Measurements from ENCODE around the gene PI4KA.

PI4KA gene

DNA sequence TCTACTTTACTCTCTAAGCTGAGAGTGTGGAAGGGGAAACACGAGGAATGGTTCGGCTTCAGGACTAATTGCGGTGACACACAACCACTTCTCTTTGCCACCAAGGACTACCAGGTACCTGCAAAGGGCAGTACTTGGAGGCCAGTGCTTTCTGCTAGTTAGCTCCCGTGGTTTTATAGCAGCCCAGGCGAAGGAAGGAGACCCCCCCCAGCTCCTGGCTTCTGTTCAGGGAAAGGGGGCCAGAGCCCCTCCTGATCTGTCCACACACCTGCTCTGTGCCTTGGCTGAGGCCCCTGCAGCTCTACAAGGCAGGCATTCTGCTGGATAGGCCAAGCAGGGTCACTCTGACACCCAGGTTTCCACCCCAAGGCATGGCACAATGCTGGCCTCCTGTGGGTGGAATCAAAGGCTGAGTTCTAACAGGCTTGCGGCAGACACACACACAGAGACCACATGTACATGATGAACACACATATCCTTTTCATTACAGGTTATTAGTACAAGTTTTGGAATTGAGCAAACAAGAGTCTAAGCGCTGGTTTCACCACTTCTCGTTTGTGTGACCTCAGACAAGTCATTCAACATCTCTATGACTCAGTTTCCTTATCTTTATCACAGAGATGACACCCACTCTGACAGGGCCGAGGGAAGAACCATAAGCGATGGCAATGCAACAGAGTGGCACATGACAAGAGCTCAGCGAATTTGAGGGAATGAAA, 77.2 kb downstream of the PI4KA start:
- Mint-ChIP-seq H3K4me3 (no peak overlapping the region), H3K36me3 (ENCODE audit: low read depth) (peaks cover 26% of the 10 kb centered on the region), H3K27ac (no peak overlapping the region), H3K27me3 (ENCODE audit: low read depth) (no peaks in the 10 kb centered on the region), H3K9me3 (no peaks in the 10 kb centered on the region), H3K4me1 (peaks cover 4% of the 10 kb centered on the region)
- TF ChIP-seq, protein P1, sequence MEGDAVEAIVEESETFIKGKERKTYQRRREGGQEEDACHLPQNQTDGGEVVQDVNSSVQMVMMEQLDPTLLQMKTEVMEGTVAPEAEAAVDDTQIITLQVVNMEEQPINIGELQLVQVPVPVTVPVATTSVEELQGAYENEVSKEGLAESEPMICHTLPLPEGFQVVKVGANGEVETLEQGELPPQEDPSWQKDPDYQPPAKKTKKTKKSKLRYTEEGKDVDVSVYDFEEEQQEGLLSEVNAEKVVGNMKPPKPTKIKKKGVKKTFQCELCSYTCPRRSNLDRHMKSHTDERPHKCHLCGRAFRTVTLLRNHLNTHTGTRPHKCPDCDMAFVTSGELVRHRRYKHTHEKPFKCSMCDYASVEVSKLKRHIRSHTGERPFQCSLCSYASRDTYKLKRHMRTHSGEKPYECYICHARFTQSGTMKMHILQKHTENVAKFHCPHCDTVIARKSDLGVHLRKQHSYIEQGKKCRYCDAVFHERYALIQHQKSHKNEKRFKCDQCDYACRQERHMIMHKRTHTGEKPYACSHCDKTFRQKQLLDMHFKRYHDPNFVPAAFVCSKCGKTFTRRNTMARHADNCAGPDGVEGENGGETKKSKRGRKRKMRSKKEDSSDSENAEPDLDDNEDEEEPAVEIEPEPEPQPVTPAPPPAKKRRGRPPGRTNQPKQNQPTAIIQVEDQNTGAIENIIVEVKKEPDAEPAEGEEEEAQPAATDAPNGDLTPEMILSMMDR (IDR thresholded peaks at IDR 0.05; ENCODE audit: unreplicated experiment in 3 of 3), result no peak

DNA sequence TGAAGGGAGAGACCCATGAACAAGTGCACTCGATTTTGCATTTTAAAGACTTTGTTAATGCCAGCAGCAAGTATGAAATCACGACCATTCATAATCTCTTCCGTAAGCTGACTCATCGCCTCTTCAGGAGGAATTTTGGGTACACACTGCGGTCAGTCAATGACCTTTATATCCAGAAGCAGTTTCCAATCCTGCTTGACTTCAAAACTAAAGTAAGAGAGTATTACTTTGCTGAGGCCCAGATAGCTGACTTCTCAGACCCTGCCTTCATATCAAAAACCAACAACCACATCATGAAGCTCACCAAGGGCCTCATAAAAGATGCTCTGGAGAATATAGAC, 78.8 kb downstream of the PI4KA start:
- Mint-ChIP-seq H3K9me3 (no peaks in the 10 kb centered on the region), H3K27ac (peak overlapping the region in 2 of 3 experiments; percentile 67 to 96), H3K4me1 (no peaks in the 10 kb centered on the region), H3K27me3 (ENCODE audit: low read depth) (no peaks in the 10 kb centered on the region), H3K36me3 (ENCODE audit: low read depth) (peaks cover 25% of the 10 kb centered on the region), H3K4me3 (no peak overlapping the region)
- TF ChIP-seq, protein P1 (IDR thresholded peaks at IDR 0.05; ENCODE audit: unreplicated experiment in 3 of 3), result no peak

DNA sequence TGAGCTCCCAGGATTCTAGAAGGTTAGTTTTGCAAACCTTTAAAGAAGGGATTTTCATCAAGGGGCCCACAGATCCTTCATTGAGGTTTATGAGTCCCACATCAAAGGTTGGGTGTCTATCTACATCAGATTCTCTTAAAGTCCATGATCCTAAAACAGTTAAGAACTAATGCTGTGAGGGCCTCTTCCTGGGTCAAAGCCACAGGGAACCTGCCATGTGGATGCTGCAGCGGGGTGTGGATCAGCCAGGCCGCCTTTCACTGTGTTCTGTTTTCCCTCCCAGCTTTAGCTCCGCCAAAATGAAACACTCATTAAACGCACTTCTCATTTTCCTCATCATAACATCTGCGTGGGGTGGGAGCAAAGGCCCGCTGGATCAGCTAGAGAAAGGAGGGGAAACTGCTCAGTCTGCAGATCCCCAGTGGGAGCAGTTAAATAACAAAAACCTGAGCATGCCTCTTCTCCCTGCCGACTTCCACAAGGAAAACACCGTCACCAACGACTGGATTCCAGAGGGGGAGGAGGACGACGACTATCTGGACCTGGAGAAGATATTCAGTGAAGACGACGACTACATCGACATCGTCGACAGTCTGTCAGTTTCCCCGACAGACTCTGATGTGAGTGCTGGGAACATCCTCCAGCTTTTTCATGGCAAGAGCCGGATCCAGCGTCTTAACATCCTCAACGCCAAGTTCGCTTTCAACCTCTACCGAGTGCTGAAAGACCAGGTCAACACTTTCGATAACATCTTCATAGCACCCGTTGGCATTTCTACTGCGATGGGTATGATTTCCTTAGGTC, 79.4 kb downstream of the PI4KA start:
- no peaks in the 10 kb centered on the region for H3K9me3 Mint-ChIP-seq
- TF ChIP-seq, protein P1 (IDR thresholded peaks at IDR 0.05; ENCODE audit: unreplicated experiment in 3 of 3), result no peak
- no peaks in the 10 kb centered on the region for H3K4me1 Mint-ChIP-seq
- H3K36me3 Mint-ChIP-seq (ENCODE audit: low read depth), result peaks cover 22% of the 10 kb centered on the region
- H3K4me3 Mint-ChIP-seq, result peak overlapping the region in 2 of 3 experiments; percentile 17 to 32
- no peaks in the 10 kb centered on the region for H3K27me3 Mint-ChIP-seq (ENCODE audit: low read depth)
- peak overlapping the region; percentile 50 to 96 (median 67) for H3K27ac Mint-ChIP-seq

DNA sequence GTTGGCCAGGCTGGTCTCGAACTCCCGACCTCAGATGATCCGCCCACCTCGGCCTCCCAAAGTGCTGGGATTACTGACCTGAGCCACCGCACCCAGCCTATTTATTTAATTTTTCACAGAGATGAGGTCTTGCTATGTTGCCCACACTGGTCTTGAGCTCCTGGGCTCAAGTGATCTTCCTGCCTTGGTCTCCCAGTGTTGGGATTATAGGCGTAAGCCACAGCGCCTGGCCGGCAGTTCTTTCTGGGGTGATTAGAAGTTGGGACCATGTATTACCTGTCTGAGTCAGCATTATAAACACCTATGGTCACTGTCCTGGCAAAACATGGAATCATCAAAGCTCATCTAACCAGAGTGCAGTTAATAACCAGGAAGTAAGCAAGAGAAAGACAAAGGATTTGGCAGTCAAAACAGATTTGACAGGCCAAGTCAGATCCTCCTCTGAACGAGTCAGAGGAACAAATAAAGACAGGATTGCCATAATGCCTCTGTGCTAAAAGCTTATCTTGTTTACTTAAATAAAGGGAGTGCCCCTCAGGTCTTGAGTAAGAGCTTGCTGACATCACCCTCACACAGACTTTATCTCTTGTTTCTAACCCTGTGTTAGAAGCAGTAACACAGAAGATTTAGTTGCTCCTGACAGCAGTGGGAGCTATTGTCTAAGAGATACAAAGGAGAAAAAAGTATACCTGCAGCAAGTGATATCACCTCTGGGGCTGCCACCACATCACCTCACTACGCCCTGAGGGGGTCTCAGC, 81.0 kb downstream of the PI4KA start:
- H3K4me1 Mint-ChIP-seq, result no peaks in the 10 kb centered on the region
- peak overlapping the region in 2 of 3 experiments; percentile 67 to 69 for H3K27ac Mint-ChIP-seq

DNA sequence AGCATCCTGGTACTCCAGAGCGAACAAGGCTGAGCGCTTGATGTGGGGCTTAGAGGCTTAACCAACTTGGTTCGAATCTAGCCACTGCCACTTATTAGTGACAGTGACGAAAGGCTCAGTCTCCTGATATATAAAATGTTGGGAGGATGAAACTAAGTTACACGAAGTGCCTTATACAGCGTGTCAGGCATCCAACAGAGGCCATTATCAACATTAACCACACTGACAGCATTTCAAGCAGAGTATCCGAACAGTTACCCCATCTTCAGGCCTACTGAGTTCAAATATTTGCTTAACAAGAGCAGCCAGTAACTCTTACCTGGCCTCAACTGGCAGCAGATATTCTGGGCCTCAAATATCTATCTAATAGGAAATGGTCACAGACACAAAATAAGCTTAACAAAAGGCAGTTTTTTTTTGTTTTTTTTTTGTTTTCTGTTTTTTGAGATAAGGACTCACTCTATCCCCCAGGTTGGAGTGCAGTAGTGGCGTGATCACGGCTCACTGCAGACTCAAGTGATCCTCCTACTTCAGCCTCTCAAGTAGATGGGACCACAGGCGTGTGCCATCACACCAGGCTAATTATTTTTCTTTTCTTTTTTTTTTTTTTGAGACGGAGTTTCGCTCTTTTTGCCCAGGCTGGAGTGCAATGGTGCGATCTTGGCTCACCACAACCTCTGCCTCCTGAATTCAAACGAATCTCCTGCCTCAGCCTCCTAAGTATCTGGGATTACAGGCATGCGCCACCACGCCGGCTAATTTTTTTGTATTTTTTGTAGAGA, 81.8 kb downstream of the PI4KA start:
- H3K27me3 Mint-ChIP-seq (ENCODE audit: low read depth), result no peaks in the 10 kb centered on the region
- peaks cover 24% of the 10 kb centered on the region for H3K36me3 Mint-ChIP-seq (ENCODE audit: low read depth)
- TF ChIP-seq, protein P1 (IDR thresholded peaks at IDR 0.05; ENCODE audit: unreplicated experiment in 3 of 3), result no peak
- no peaks in the 10 kb centered on the region for H3K4me1 Mint-ChIP-seq
- no peaks in the 10 kb centered on the region for H3K9me3 Mint-ChIP-seq
- no peak overlapping the region for H3K4me3 Mint-ChIP-seq
- H3K27ac Mint-ChIP-seq, result no peak overlapping the region

More for the DNA sequence above, 81.0 kb downstream of the PI4KA start:
- Mint-ChIP-seq H3K27me3 (ENCODE audit: low read depth) (no peaks in the 10 kb centered on the region), H3K36me3 (ENCODE audit: low read depth) (peaks cover 21% of the 10 kb centered on the region), H3K4me3 (no peak overlapping the region), H3K9me3 (no peaks in the 10 kb centered on the region)
- TF ChIP-seq, protein P1 (IDR thresholded peaks at IDR 0.05; ENCODE audit: unreplicated experiment in 3 of 3), result no peak

All from nephron (organoid).